Activated CD4-positive, alpha-beta T cell treated with anti-CD3 and anti-CD28 coated beads for 48 hours (primary cell): ENCODE measurements around the gene CAP1.

Experiments
- DNase-seq: peaks from one replicate; pipeline ENCODE4 v3.0.0-alpha.2; 2020

CAP1 gene

GRCh38 chr1:40059338-40059959, 18.9 kb downstream of the CAP1 start:
- DNase-seq = no peak

- no peak for DNase-seq
Measured at GRCh38 chr1:40059960-40060750, 19.6 kb downstream of the CAP1 start.

GRCh38 chr1:40064797-40065499, 24.4 kb downstream of the CAP1 start:
- no peak for DNase-seq

GRCh38 chr1:40067023-40067422, 26.5 kb downstream of the CAP1 start:
- no peak for DNase-seq

- DNase-seq = no peak
Measured at GRCh38 chr1:40067851-40068250, 27.3 kb downstream of the CAP1 start.

- DNase-seq = no peak
Measured at GRCh38 chr1:40072142-40072541, 31.6 kb downstream of the CAP1 start.

- DNase-seq = no peak
Measured at GRCh38 chr1:40073062-40073461, 32.5 kb downstream of the CAP1 start.

- DNase-seq = no peak
Measured at GRCh38 chr1:40075266-40075665, 34.7 kb downstream of the CAP1 start.

- no peak for DNase-seq
Measured at GRCh38 chr1:40076895-40077312, 36.4 kb downstream of the CAP1 start.

- DNase-seq = peak; percentile 64
Measured at GRCh38 chr1:40078512-40079333, 38.2 kb downstream of the CAP1 start.

GRCh38 chr1:40079774-40080400, 39.4 kb downstream of the CAP1 start:
- no peak for DNase-seq

- no peak for DNase-seq
Measured at GRCh38 chr1:40081871-40082270, 41.3 kb downstream of the CAP1 start.

- peak; percentile 58 for DNase-seq
Measured at GRCh38 chr1:40084750-40085149, 44.2 kb downstream of the CAP1 start.

- DNase-seq = no peak
Measured at GRCh38 chr1:40090652-40091355, 50.3 kb downstream of the CAP1 start.

- no peak for DNase-seq
Measured at GRCh38 chr1:40092241-40092640, 51.7 kb downstream of the CAP1 start.

- no peak for DNase-seq
Measured at GRCh38 chr1:40092706-40093639, 52.4 kb downstream of the CAP1 start.

- DNase-seq = no peak
Measured at GRCh38 chr1:40094466-40095110, 54.1 kb downstream of the CAP1 start.

GRCh38 chr1:40095806-40096205, 55.3 kb downstream of the CAP1 start:
- DNase-seq = no peak

- no peak for DNase-seq
Measured at GRCh38 chr1:40096646-40096976, 56.1 kb downstream of the CAP1 start.
